ENCODE results near the gene PSKH1. TPM values are rescaled to one million over a fixed set of nuclear protein-coding genes. Genes with fewer than 3 reads are reported as not detected.

PSKH1 gene
- total RNA-seq, 2 donors from 2014 or later: 24.1 to 36.0 TPM

DNA sequence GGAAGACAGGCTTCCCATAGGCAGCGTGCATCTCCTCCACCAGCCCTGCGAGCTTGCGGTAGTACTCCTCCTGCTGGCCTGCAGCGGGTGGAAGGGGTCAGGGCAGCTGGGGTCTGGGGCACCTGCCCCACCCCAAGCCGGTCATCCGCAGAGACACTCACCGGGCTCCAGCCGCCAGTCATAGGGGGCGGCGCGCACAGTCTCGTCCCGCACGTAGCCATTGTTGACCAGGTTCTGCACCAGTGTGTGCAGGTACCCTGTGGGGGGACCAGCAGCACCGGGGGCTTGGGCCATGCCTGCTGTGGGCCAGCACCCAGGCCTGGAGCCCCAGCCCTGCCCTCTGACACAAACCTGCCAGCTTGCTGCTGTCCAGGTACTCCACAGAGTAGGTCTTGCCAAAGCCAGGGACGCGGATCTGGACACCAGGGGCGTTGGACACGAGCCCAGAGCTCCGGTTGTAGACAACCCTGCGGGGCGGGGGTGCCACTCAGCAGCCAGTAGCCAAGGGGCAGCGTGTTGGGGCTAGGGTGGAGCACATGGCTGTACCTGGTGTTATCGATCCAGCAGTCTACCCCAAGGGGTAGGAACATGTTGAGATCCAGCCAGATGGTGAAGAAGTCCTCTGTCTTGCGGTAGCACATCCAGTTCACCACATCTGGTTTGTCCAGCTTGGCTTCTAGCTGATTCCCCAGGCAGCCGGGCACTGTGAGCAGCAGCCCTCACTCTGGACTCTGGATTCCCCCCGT is 49.6 kb downstream of the PSKH1 start:
- no peaks in the 10 kb centered on the region for H3K9me3 ChIP-seq
- TF ChIP-seq, protein P1, sequence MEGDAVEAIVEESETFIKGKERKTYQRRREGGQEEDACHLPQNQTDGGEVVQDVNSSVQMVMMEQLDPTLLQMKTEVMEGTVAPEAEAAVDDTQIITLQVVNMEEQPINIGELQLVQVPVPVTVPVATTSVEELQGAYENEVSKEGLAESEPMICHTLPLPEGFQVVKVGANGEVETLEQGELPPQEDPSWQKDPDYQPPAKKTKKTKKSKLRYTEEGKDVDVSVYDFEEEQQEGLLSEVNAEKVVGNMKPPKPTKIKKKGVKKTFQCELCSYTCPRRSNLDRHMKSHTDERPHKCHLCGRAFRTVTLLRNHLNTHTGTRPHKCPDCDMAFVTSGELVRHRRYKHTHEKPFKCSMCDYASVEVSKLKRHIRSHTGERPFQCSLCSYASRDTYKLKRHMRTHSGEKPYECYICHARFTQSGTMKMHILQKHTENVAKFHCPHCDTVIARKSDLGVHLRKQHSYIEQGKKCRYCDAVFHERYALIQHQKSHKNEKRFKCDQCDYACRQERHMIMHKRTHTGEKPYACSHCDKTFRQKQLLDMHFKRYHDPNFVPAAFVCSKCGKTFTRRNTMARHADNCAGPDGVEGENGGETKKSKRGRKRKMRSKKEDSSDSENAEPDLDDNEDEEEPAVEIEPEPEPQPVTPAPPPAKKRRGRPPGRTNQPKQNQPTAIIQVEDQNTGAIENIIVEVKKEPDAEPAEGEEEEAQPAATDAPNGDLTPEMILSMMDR (IDR thresholded peaks at IDR 0.05): no peak
- DNase-seq (ENCODE audit: low spot score) (no peak), ATAC-seq (ENCODE audit: insufficient number of reproducible peaks, low FRiP score, low read depth) (no peak)
- peaks cover 12 to 20% of the 10 kb centered on the region in 2 donors for H3K4me1 ChIP-seq (ENCODE audit: control insufficient read depth in 1 of 2, low read depth in 2 of 2)
- no peaks in the 10 kb centered on the region for H3K27me3 ChIP-seq (replicated peaks; ENCODE audit: insufficient read depth)
- H3K27ac ChIP-seq: peak overlapping the region; percentile 84 to 90
- no peak overlapping the region for H3K4me3 ChIP-seq
- peaks cover 59% of the 10 kb centered on the region for H3K36me3 ChIP-seq

DNA sequence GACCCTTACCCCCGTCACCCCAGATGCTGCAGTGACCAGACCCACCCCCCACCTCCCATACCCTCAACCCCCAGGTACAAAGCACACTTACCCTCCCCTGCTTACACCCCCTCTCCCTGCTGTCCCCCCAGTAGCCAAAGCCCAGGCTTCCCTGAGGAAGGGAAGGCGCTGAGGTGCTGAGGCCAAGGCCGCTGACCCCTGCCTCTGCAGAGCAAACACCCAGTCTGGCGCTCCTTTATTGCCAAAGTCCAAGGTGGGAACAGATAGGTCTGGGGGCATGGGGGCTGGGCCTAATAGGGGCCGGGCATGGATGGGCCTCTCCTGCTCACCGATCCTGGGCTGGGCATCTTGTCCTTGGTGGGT is 50.2 kb downstream of the PSKH1 start:
- DNase-seq (ENCODE audit: low spot score) (no peak), ATAC-seq (ENCODE audit: insufficient number of reproducible peaks, low FRiP score, low read depth) (no peak)
- TF ChIP-seq, protein P1 (IDR thresholded peaks at IDR 0.05): no peak
- no peak overlapping the region for H3K4me3 ChIP-seq
- peaks cover 65% of the 10 kb centered on the region for H3K36me3 ChIP-seq
- H3K9me3 ChIP-seq: no peaks in the 10 kb centered on the region
- peak overlapping the region; percentile 84 to 90 for H3K27ac ChIP-seq
- H3K27me3 ChIP-seq (replicated peaks; ENCODE audit: insufficient read depth): no peaks in the 10 kb centered on the region
- H3K4me1 ChIP-seq (ENCODE audit: control insufficient read depth in 1 of 2, low read depth in 2 of 2): peaks cover 12 to 20% of the 10 kb centered on the region in 2 donors

DNA sequence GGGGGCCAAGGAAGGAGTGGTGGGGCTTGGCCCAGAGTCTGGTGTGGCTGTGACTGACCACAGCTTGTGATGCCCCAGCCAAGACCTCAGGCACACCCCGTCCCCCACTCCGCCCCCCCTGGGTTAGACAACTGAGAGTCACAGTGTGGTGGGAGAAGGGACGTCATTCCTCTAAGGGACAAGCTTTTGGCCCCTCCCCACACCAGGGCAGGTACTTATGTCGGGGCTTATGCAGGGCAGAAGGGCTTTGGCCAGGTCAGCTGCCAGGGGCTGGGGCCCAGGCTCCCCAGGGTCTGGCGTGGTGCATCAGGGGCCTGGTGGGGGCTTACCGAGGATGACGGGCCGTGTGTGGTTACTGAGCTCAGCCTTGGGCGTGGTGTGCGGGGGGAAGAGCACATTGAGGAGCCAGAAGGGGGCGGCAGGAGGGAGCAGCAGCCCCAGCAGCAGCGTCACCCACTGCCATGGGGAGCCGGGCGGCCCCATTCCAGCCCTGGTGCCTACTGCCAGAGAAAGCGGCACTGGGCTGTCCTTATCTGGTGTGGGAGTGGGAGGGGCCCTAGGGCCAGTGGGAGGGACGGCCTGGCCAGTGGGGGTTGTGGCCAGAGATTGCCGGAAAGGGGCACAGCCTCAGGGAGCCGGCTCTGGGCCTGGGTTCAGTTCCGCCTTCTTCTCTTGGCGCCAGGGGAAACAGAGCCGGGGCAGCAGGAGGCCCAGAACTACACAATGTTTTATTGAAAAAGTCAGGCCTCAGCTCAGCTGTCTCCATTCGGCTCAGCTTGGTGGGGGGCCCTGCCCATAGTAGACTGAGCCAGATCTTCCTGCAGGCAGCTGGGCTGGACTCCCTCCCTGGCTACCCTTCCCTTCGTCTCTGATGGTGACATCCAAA is 50.8 kb downstream of the PSKH1 start, which contains the start of gene LCAT:
TSS of gene LCAT (minus strand) at position 502 of the 886 bp plus-strand sequence. CDS start at position 483, 19 bp downstream.
- no peak for DNase-seq (ENCODE audit: low spot score)

DNA sequence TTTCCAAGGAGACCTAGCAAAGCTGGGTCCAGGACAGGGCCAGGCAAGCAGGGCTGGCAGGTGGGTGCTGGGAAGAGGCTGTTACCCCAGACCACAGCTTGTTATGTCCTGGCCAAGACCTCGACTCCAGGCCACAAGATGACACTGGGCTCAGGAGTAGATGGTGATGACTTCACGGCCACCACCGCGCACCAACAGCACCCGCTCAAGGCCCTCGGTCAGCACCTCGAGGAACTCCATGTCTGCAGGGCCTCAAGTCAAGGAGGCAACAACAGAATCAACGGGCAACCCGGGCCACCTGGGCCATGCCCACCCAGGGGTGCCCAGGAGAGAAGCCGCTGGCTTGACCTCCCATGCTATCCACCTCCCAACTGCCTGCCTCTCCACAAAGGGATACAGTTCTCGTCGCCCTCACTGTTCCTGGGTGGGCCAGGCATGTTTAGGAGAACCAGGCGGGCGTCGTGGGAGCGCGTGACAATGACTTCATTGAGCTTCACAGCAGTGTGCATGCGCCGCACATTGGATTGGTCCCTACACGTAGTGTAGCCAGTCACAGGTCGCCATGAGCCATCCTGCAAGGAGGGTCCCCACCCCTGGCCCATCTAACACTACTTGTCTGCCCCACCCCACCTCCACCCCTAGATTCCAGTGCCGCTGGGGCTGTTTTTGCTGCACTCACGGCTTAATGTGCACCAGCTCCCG is 51.8 kb downstream of the PSKH1 start:
- Histone ChIP-seq H3K27me3 (replicated peaks; ENCODE audit: insufficient read depth) (no peaks in the 10 kb centered on the region), H3K4me1 (ENCODE audit: control insufficient read depth in 1 of 2, low read depth in 2 of 2) (peaks cover 12 to 20% of the 10 kb centered on the region in 2 donors), H3K4me3 (peak overlapping the region; percentile 7), H3K9me3 (no peaks in the 10 kb centered on the region), H3K36me3 (peaks cover 76% of the 10 kb centered on the region), H3K27ac (peak overlapping the region; percentile 84 to 90)
- DNase-seq (ENCODE audit: low spot score): no peak
- ATAC-seq (ENCODE audit: insufficient number of reproducible peaks, low FRiP score, low read depth): no peak
- TF ChIP-seq, protein P1 (IDR thresholded peaks at IDR 0.05): no peak

More for the DNA sequence above, 50.8 kb downstream of the PSKH1 start, which contains the start of gene LCAT:
- H3K36me3 ChIP-seq: peaks cover 71% of the 10 kb centered on the region
- TF ChIP-seq, protein P1 (IDR thresholded peaks at IDR 0.05): no peak
- H3K4me3 ChIP-seq: peak within 1 kb of the TSS; percentile 24
- H3K9me3 ChIP-seq: no peaks in the 10 kb centered on the region
- no peaks in the 10 kb centered on the region for H3K27me3 ChIP-seq (replicated peaks; ENCODE audit: insufficient read depth)
- peaks cover 12 to 20% of the 10 kb centered on the region in 2 donors for H3K4me1 ChIP-seq (ENCODE audit: control insufficient read depth in 1 of 2, low read depth in 2 of 2)
- peak; percentile 56 for ATAC-seq (ENCODE audit: insufficient number of reproducible peaks, low FRiP score, low read depth)
- H3K27ac ChIP-seq: peak within 1 kb of the TSS; percentile 84 to 90

Measured in thoracic aorta (tissue), 2 donors.